ENCODE results near the gene ALX4. TPM values are rescaled to one million over a fixed set of nuclear protein-coding genes. Genes with fewer than 3 reads are reported as not detected.

Gene ALX4
- total RNA-seq, 2 donors from 2014 or later = not detected

DNA sequence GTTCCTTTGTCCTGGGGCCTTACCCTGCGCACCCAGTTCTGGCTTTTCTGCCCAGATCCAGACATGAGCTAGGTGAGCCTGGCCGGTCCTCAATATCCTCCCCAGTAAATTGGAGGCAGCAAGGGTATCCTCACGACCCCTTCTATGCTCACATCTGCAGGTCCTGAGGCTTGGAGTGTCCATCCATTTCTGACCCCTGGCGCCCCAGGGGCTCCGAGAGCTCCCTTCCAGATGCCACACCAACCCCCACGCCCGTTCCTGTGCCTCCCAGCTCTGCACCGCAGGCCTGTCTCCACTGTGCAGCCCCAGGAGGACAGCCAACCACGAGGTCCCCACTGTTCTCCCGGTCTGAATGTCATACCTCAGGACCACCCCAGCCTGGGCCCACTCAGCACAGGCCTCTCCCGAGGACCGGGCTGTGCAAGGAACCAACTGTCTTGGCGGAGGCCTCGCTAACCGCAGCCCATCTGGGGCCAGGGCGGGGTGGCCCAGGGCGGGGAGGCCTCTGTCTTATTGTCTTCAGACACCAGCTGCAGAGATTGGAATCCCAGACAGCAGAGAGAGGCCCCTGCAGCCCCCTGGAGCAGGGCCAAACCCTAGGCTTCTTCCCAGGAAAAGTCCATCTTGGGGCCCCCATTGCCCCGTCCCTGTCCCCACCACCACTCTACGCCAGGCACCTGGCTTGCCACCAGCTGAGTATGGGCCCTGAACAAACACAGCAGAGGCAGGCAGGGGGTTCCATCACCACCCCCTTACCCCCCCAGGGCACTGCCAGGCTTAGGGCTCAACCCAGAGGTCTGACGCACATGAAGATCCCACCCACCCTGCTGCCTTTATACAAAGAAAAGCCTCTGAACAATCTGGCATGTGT, 39.3 kb downstream of the ALX4 start:
- peaks cover 10% of the 10 kb centered on the region for H3K27me3 Mint-ChIP-seq
- ATAC-seq (no peak), DNase-seq (no peak)
- H3K27ac Mint-ChIP-seq = no peak overlapping the region
- no peak overlapping the region for H3K4me3 Mint-ChIP-seq
- H3K4me1 Mint-ChIP-seq = peaks cover 3% of the 10 kb centered on the region
- no peaks in the 10 kb centered on the region for H3K9me3 ChIP-seq (ENCODE audit: control insufficient read depth, low read length, poor library complexity, severe bottlenecking)
- H3K36me3 Mint-ChIP-seq (ENCODE audit: low read depth) = no peaks in the 10 kb centered on the region

DNA sequence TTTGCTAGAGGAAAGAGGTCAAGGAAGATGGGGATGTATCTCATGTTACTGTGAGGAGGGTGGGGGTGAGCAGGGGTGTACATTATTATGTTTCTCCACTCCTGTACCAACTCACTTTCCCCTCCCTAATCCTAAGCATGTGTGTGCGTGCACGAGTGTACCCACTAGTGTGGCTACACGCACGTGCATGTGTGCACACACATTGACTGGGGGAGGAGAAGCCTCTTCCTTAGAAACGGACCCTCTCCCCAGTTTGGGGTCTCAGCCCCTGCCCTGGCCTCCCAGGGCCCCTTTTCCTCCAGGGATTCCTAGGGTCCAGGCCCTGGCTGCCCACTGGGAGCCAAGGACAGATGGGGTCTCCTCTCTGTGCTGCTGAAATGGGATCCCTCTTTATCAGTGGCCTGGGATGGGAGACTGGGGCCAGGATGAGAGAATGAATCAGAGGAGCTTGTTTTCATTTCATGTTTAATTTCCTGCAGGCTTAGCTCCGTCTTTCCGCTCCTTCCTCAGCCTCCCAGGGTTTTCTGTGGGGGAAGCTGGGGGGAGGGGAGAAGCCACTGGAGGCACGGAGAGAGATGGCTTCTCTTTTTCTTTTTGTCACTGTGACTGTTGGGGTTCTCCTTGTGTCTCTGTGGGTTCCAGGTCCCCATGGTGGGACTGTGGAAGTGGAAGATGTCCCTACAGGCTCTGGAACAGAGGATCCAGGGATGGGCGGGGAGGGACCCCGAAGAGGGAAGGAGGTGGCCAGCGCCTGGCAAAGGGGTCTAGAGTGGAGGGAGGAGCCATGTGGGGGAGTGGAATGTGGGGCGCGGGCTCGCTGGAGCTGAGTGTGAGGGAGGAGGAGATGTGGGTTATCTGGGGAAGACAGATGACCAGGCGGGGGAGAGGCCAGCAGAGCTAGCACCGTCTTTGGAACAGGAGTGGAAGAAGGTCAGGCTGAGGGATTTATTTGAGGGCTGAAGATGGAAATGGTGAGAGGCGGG, 40.3 kb downstream of the ALX4 start:
- ATAC-seq (no peak), DNase-seq (no peak)
- Mint-ChIP-seq H3K36me3 (ENCODE audit: low read depth) (no peaks in the 10 kb centered on the region), H3K4me3 (no peak overlapping the region), H3K27ac (no peak overlapping the region), H3K27me3 (peaks cover 10% of the 10 kb centered on the region), H3K4me1 (peaks cover 3% of the 10 kb centered on the region)
- no peaks in the 10 kb centered on the region for H3K9me3 ChIP-seq (ENCODE audit: control insufficient read depth, low read length, poor library complexity, severe bottlenecking)

DNA sequence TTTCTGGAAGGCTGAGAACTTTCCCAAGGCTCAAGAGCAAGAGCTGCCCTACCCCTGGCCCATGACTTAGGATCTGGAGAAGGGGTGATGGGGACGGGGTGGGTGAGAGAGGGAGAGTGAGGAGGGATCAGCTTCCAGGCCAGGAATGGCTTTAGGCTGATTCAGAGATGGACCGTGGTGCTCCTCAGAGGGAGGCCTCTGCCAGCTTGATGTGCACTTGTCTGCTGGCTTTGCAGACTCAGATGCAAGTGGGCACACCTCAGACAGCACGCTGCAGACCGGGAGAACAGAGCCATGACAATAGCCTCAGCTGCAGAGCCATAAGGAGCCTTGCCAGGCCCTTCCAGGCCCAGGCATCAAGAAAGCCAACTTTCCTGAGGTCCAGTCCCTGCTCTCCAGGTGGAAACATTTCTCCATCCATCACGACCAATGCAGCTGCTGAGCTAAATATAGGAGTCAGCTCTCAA, 41.3 kb downstream of the ALX4 start:
- Mint-ChIP-seq H3K27me3 (peaks cover 10% of the 10 kb centered on the region), H3K4me1 (peaks cover 3% of the 10 kb centered on the region), H3K4me3 (no peak overlapping the region), H3K27ac (no peak overlapping the region), H3K36me3 (ENCODE audit: low read depth) (no peaks in the 10 kb centered on the region)
- no peaks in the 10 kb centered on the region for H3K9me3 ChIP-seq (ENCODE audit: control insufficient read depth, low read length, poor library complexity, severe bottlenecking)
- ATAC-seq (no peak), DNase-seq (no peak)

DNA sequence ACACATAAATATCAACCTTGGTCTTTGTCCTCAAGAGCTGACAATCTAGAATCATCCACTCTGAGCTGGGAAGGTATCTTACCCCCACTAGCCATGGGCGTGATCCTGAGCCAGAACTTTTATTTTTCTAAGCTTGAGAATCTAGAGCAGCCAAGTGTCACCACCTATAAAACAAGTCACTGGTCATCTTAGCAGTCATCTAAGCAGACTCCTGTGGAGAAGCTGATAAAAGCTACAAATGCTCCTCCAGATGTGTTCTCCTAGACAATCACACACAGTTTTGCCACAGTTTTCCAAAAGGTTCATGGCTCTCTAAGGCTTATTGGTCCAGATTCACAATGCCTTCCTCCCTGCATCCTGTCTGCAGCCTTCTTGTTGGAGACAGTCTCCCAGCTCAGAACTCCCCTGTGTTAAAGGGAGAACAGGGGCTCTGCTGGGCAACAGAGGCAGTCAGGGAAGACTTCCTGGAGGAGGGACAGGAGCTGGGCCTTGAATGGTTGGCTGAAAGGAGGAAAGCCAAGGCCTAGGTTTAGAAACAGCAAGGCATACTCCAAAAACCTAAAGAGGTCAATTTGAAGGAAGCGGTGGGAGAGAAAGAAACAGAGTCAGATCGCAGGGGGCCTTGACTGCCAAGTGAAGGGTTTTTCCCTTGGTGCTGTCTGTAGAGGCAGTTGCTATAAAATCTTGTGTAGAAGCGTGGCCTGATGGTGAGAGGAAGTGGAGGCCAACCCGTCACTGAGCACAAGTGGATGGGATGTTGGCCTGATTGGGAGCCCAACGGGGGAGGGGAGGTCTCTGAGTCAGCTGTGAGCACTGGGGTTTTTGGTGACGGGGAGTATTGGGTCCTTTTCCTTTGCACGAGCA, 42.0 kb downstream of the ALX4 start:
- no peak for ATAC-seq

DNA sequence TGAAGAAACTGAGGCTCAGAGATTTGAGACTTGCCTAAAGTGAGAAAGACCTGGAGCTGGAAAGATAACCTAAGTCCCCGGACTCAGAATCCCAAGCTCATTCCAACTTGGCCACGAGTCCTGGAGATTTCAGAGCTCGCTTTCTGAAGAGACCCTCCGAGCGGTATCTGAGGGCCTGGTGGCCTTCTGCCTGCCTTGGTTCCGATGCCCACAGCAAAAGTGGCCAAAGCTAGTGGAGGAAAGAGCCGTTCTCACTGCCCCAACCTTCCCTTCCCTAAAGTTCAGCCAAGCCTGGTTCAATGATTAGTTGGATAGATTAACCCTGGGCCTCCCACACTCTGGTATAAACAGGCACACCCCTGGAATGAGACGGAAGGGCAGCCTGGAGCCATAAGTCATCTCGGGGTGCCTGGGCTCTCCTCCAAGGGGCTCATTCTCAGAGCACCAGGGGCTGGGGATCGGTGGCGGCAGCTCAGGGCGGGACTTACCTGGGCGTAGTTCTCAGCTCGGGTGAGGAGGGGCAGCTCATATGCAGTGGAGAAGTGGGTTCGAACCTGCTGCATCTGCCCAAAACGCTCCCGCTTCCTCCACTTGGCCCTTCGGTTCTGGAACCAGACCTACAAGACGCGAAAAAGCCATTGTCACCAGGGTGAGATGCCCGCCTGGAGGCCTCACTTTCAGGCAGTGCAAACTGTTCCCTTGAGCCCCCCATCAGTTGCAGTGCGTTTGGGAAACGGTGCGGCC, 42.8 kb downstream of the ALX4 start:
- DNase-seq = no peak
- H3K4me3 Mint-ChIP-seq = no peak overlapping the region
- H3K4me1 Mint-ChIP-seq = peaks cover 3% of the 10 kb centered on the region
- H3K27ac Mint-ChIP-seq = no peak overlapping the region
- no peak for ATAC-seq
- H3K9me3 ChIP-seq (ENCODE audit: control insufficient read depth, low read length, poor library complexity, severe bottlenecking) = no peaks in the 10 kb centered on the region
- peaks cover 22% of the 10 kb centered on the region for H3K27me3 Mint-ChIP-seq
- H3K36me3 Mint-ChIP-seq (ENCODE audit: low read depth) = no peaks in the 10 kb centered on the region

More for the DNA sequence above, 42.0 kb downstream of the ALX4 start:
- H3K27me3 Mint-ChIP-seq = peaks cover 14% of the 10 kb centered on the region
- no peaks in the 10 kb centered on the region for H3K36me3 Mint-ChIP-seq (ENCODE audit: low read depth)
- DNase-seq = no peak
- H3K9me3 ChIP-seq (ENCODE audit: control insufficient read depth, low read length, poor library complexity, severe bottlenecking) = no peaks in the 10 kb centered on the region
- H3K4me1 Mint-ChIP-seq = peaks cover 3% of the 10 kb centered on the region
- peak overlapping the region; percentile 10 for H3K4me3 Mint-ChIP-seq
- H3K27ac Mint-ChIP-seq = no peak overlapping the region

DNA sequence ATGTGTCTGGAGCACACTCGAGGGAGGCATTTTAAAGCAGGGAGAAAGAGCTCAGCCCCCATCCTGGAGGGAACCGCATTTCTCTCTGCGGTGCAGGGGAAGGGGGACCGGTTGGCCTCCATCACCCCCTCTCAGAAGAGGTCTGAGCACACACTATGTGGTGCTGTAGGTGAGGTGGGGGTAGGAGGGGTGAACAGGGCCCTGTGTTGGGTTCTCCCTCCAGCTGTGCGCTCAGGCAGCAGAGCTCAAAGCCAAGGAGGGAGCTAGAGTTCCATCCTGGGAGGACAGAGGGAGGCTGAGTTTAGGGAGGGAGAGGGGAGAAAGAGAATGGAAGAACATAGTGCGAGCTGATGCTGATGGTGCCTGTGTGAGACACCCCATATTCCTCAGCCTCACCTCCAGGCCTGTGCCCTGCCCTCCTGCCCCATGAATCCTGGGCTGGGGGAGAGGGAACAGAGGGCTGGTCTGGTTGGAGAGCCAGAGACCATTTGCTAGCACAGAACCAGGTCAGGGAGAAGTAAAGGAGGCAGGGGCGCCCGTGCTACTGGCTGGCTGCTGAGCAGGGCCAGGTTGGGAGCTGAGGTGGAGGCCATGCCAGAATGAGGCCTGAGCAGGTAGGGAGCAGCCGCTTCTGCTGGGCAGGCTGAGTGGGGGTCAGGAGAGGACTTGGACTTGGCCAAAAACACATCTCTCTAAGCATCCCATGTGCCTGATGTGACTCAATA, 43.7 kb downstream of the ALX4 start:
- no peaks in the 10 kb centered on the region for H3K9me3 ChIP-seq (ENCODE audit: control insufficient read depth, low read length, poor library complexity, severe bottlenecking)
- Mint-ChIP-seq H3K27me3 (peaks cover 24% of the 10 kb centered on the region), H3K4me3 (no peak overlapping the region), H3K36me3 (ENCODE audit: low read depth) (no peaks in the 10 kb centered on the region), H3K27ac (no peak overlapping the region), H3K4me1 (peaks cover 3% of the 10 kb centered on the region)
- DNase-seq (no peak), ATAC-seq (no peak)

DNA sequence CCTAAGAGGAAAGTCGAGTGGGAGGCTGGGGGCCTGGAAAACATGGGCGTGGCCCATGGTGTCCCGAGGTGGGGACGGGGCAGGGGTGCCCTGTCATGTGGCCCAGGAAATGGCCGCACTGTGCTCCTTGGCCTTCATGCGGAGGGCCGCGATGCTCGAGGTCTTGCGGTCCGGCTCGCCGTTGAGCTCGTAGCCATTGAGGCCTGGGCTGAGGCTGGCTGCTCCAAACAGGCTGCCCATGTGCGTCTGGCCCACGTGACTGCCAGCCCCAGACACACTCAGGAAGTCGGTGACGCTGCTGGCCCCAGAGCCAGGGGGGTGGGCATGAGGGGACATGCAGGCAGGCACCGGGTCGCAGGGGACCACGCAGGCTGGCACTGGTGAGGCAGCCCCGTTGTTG, 45.2 kb downstream of the ALX4 start:
- Mint-ChIP-seq H3K36me3 (ENCODE audit: low read depth) (no peaks in the 10 kb centered on the region), H3K4me1 (peaks cover 3% of the 10 kb centered on the region), H3K27ac (no peak overlapping the region), H3K27me3 (peaks cover 27% of the 10 kb centered on the region), H3K4me3 (no peak overlapping the region)
- no peak for ATAC-seq
- H3K9me3 ChIP-seq (ENCODE audit: control insufficient read depth, low read length, poor library complexity, severe bottlenecking) = no peaks in the 10 kb centered on the region
- DNase-seq = no peak

DNA sequence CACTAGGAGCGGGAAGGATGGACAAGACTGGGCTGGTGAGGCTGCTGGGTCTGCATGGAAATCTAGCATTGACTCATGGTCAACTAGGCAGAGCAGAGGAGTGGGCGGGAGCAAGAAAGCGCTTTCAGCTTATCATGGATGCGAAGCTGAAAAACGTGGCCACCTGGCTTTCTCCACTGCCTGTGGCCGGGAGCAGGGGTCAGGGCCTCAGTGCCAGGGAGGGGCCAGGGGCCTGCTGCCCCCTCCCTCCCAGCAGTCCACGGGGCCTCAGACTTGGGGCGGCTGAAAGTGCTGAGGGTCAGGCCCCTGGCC, 45.5 kb downstream of the ALX4 start:
- Mint-ChIP-seq H3K4me3 (no peak overlapping the region), H3K36me3 (ENCODE audit: low read depth) (no peaks in the 10 kb centered on the region), H3K27ac (no peak overlapping the region), H3K4me1 (peaks cover 5% of the 10 kb centered on the region), H3K27me3 (peaks cover 27% of the 10 kb centered on the region)
- no peak for DNase-seq
- no peaks in the 10 kb centered on the region for H3K9me3 ChIP-seq (ENCODE audit: control insufficient read depth, low read length, poor library complexity, severe bottlenecking)
- ATAC-seq = no peak

DNA sequence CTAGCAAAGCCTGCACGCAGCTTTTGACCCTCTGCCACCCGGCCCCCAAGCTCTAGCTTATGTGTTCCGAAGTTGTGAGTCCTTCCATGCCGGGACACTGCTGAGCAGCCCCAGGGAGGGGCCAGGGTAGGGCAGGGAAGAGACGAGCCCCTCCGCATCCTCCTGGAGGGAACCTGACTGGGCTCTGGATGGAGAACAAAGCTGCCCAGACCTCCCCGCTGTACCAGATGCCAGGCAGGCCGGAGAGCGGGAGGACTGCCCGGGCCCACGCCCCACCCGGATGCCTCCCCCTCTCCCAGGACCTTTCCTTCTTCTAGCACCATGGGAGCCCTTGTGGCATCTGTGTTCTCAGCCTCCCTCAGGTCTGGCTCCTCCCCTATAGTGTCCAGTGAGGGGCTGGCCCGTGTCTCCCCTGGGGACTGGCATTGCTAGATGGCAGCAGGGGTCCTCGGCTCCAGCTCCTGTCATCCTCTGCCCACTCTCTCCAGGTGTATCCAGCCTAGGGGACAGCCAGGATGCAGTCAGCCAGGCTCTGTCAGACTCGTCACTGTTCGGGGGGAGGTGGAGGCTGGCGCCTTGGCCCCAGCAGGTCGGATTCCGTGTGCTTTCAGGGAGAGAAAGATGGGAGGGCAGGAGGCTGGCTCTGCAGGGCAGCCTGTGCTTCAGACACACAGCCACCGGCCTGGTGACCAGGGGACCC, 46.1 kb downstream of the ALX4 start:
- ATAC-seq = no peak
- Mint-ChIP-seq H3K4me3 (no peak overlapping the region), H3K4me1 (peaks cover 8% of the 10 kb centered on the region), H3K27me3 (peaks cover 25% of the 10 kb centered on the region), H3K36me3 (ENCODE audit: low read depth) (no peaks in the 10 kb centered on the region), H3K27ac (no peak overlapping the region)
- H3K9me3 ChIP-seq (ENCODE audit: control insufficient read depth, low read length, poor library complexity, severe bottlenecking) = no peaks in the 10 kb centered on the region
- no peak for DNase-seq

DNA sequence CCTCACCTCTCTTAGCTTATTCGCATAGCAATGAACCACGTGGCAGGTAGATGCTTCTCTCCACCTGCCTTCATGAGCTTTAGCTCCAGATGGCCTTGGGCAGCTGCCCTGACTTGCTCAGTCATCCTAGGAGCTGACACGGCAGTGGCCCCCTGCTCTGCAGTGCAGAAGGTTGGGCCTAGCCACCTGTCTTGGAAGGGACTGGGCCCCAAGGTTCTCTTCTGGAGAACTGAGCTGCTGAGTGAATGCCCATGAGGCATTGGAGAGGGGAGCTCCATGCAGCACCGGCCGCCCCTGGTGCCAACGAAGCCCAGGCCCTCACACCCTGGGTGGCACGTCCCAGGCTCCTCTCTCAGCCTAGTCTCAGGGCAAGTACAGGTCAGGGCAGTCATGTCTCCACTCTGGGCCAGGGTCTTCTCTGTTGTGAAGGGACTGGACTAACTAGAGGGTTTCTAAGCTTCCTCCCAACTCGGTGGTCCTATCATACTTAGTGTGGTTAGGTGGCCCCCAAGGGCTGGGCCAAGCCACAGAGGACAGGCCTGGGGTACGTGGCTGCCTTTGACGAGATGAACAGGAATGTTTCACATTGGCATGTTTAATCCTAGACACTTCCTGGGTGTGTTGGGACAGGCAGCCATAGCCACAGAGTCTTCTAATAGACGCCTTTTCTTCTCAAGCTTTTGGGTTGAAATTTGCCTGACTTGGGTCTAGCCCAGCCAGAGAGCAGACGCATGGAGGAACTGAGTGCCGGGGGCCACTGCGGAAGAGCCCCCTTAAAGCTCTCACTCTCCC, 47.9 kb downstream of the ALX4 start:
- no peak overlapping the region for H3K27ac Mint-ChIP-seq
- no peaks in the 10 kb centered on the region for H3K36me3 Mint-ChIP-seq (ENCODE audit: low read depth)
- ATAC-seq (no peak), DNase-seq (no peak)
- no peak overlapping the region for H3K4me3 Mint-ChIP-seq
- peaks cover 16% of the 10 kb centered on the region for H3K27me3 Mint-ChIP-seq
- peaks cover 10% of the 10 kb centered on the region for H3K4me1 Mint-ChIP-seq
- H3K9me3 ChIP-seq (ENCODE audit: control insufficient read depth, low read length, poor library complexity, severe bottlenecking) = no peaks in the 10 kb centered on the region

DNA sequence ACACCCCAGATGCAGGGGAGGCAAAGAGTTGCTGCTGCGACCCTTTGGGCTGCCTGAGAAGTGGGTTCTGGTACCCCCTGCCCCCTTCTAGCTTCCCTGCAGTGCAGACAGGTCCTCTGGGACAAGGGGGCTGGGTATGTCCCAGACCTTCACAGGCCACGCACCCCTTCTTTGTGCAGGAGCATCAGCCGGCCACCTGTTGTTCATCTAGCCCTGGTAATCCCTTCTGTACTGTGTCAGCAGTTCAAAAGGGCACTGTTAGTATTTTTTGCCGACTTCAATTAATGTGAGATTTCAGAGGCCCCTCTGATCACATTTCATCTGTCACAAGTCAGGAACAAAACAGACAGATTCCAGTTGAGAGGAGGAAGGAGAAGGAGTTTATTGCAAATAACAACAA, 49.9 kb downstream of the ALX4 start:
- H3K27me3 Mint-ChIP-seq = peaks cover 16% of the 10 kb centered on the region
- peaks cover 14% of the 10 kb centered on the region for H3K4me1 Mint-ChIP-seq
- no peak overlapping the region for H3K4me3 Mint-ChIP-seq
- no peak for DNase-seq
- no peaks in the 10 kb centered on the region for H3K36me3 Mint-ChIP-seq (ENCODE audit: low read depth)
- no peaks in the 10 kb centered on the region for H3K9me3 ChIP-seq (ENCODE audit: control insufficient read depth, low read length, poor library complexity, severe bottlenecking)
- no peak for ATAC-seq
- H3K27ac Mint-ChIP-seq = no peak overlapping the region
